ENCODE results near the gene CCL15.

- TF ChIP-seq EP300 (IDR thresholded peaks at IDR 0.05) (no peak), CTCF (IDR thresholded peaks at IDR 0.05) (no peak), POLR2A (IDR thresholded peaks at IDR 0.05) (no peak), POLR2AphosphoS5 (IDR thresholded peaks at IDR 0.05) (no peak)
Observed at GRCh38 chr17:35981246-35981645, 20.1 kb downstream of the CCL15 start, which contains the start of gene CCL16.

Data from suprapubic skin (tissue), 4 donors.